GM18861 (cell line): ENCODE measurements around the gene KCNE3.

Experiments used
- ATAC-seq: cut with Tn5 transposase; IDR thresholded peaks from one replicate; pipeline ENCODE4 v1.9.1; 2021; ENCODE audit not compliant: unreplicated experiment

The KCNE3 gene

GRCh38 chr11:74471668-74472429, 4.5 kb upstream of the KCNE3 start:
- ATAC-seq = no peak

GRCh38 chr11:74471037-74471436, 3.7 kb upstream of the KCNE3 start:
- ATAC-seq = no peak

GRCh38 chr11:74470526-74470925, 3.2 kb upstream of the KCNE3 start:
- ATAC-seq = no peak

- ATAC-seq = no peak
These were observed 1.6 kb upstream of the KCNE3 start for GRCh38 chr11:74468936-74469335.

GRCh38 chr11:74468521-74468920, 1.2 kb upstream of the KCNE3 start:
- no peak for ATAC-seq

GRCh38 chr11:74468058-74468457, 709 bp upstream of the KCNE3 start:
- ATAC-seq = no peak

GRCh38 chr11:74465291-74465708, 2.0 kb downstream of the KCNE3 start:
- ATAC-seq = no peak

- ATAC-seq = no peak
These were observed 2.6 kb downstream of the KCNE3 start for GRCh38 chr11:74464746-74465145.

- ATAC-seq = no peak
These were observed 4.1 kb downstream of the KCNE3 start for GRCh38 chr11:74463216-74463615.

GRCh38 chr11:74462631-74463030, 4.7 kb downstream of the KCNE3 start:
- no peak for ATAC-seq

GRCh38 chr11:74462009-74462408, 5.3 kb downstream of the KCNE3 start:
- no peak for ATAC-seq

- no peak for ATAC-seq
These were observed 6.7 kb downstream of the KCNE3 start for GRCh38 chr11:74460481-74461154.

GRCh38 chr11:74460065-74460464, 7.3 kb downstream of the KCNE3 start:
- ATAC-seq = no peak

- ATAC-seq = no peak
These were observed 7.8 kb downstream of the KCNE3 start for GRCh38 chr11:74459584-74459983.

- no peak for ATAC-seq
These were observed 10.0 kb downstream of the KCNE3 start for GRCh38 chr11:74457356-74457755.

GRCh38 chr11:74453373-74453975, 13.9 kb downstream of the KCNE3 start:
- ATAC-seq = no peak

GRCh38 chr11:74452366-74452765, 15.0 kb downstream of the KCNE3 start:
- no peak for ATAC-seq

GRCh38 chr11:74450318-74450717, 17.0 kb downstream of the KCNE3 start:
- no peak for ATAC-seq

GRCh38 chr11:74449369-74449931, 17.9 kb downstream of the KCNE3 start:
- no peak for ATAC-seq

GRCh38 chr11:74447720-74448119, 19.6 kb downstream of the KCNE3 start:
- no peak for ATAC-seq

GRCh38 chr11:74446532-74446938, 20.8 kb downstream of the KCNE3 start:
- no peak for ATAC-seq
